ENCODE data around the gene MAP4K2. TPM values are rescaled to one million over a fixed set of nuclear protein-coding genes. Genes with fewer than 3 reads are reported as not detected.

The MAP4K2 gene
- total RNA-seq, 4 donors from 2014 or later: 8.5 to 33.3 (median 17.7) TPM

DNA sequence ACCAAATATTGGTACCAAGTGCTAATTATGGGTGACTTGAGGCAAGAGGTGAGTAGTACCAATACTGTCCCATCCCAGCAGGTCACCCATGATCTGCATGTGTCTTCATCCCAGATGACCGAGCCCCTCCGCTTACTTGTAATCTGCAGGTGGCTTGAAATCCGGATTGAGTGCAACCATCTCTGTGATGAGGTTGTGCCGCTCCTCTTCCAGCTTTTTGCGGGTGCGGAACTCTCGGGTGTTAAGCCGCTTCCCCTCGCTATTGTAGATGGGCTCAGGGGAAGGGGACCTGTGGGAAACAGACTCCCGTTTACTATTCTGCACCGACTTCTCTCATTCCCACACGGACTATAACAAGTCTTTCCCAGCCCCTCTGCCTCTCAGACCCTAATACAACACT, 32.9 kb downstream of the MAP4K2 start:
- DNase-seq (ENCODE audit: low spot score): no peak
- TF ChIP-seq, protein P1, sequence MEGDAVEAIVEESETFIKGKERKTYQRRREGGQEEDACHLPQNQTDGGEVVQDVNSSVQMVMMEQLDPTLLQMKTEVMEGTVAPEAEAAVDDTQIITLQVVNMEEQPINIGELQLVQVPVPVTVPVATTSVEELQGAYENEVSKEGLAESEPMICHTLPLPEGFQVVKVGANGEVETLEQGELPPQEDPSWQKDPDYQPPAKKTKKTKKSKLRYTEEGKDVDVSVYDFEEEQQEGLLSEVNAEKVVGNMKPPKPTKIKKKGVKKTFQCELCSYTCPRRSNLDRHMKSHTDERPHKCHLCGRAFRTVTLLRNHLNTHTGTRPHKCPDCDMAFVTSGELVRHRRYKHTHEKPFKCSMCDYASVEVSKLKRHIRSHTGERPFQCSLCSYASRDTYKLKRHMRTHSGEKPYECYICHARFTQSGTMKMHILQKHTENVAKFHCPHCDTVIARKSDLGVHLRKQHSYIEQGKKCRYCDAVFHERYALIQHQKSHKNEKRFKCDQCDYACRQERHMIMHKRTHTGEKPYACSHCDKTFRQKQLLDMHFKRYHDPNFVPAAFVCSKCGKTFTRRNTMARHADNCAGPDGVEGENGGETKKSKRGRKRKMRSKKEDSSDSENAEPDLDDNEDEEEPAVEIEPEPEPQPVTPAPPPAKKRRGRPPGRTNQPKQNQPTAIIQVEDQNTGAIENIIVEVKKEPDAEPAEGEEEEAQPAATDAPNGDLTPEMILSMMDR (IDR thresholded peaks at IDR 0.05): no peak
- ATAC-seq (ENCODE audit: low FRiP score): no peak

DNA sequence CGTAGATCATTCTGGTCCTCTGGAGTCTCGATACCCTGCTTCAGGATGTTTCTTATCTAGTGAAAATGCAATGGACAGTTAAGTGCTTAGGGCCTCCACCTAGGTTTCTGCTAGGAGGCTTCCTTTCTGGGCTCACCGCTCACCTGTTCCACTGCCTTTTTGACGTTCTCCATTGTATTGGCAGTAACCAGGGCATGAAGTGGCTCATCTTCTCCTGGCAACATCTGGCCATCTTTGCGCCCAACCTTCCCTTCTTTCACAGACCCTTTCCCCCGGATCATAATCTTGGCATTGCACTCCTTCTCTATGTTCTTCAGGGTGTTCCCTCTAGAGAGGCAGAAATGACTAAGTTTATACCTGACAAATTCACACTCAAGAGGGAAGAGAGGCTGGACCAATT, 33.7 kb downstream of the MAP4K2 start:
- ATAC-seq (ENCODE audit: low FRiP score) (no peak), DNase-seq (ENCODE audit: low spot score) (no peak)
- TF ChIP-seq, protein P1 (IDR thresholded peaks at IDR 0.05): no peak

DNA sequence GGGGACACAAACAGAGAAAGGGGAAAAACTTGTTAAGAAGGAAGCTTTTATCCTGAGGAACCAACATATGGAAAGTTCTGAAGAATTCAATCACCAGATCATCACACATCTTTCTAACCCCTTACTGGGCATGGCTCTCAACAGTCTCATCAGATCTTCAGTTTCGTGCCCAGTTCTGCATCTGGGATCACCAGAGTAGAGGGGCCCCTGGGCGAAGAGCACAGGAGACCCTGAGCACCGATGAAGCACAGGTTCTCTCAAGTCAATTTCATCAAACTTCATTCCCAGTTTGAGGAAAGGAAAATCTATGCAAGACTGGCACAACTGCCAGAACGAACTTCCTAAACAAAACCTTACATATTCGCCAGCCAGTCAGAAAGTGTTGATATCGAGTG, 34.7 kb downstream of the MAP4K2 start:
- ATAC-seq (ENCODE audit: low FRiP score) (no peak), DNase-seq (ENCODE audit: low spot score) (no peak)
- TF ChIP-seq, protein P1 (IDR thresholded peaks at IDR 0.05): no peak

DNA sequence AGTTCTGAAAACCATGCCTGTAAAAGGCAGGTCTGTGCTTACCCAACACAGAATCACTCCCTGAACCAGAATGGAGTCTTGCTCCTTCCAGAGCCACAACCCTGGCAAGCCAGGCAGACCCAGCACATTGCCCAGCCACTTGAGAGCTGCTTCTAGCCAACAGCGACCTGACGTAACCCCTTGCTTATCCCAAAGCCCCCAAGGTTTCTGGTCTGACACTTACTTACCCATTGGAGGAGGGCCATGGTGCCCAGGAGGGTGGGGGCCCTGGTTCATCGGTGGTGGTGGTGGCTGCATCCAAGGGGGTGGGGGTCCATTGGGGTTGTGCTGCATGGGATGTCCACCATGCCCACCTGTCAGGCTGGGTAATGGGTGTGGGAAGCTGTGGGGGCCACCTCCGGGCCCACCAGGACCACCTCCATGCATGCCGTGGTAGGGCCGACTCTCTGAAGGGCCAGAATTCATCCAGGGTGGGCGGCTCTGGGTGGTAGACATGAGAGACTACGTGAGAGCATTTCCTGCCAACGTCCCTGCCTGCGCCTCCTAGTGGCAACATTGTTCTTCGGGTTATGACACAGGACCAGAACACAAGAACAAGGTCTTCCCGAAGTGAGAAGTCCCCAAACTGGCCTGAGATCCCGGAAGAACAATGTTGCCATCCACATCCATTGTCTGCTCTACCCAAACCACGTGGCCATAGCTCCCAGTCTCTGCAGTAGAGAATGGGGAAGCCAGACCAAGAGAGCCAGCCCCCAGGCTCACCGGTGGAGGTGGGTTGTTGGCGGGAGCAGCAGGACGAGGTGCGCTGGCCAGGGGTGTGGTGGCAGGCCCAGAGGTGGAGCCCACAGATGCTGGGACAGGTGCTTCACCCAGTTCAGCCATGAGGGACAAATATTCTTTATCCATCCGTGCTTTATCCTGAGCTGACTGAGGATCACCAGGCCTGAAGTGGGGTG, 35.4 kb downstream of the MAP4K2 start:
- TF ChIP-seq, protein P1 (IDR thresholded peaks at IDR 0.05): peak in 2 of 3 donors; percentile 43 to 81
- peak; percentile 91 for DNase-seq (ENCODE audit: low spot score)
- ATAC-seq (ENCODE audit: low FRiP score): no peak

GRCh38 chr11:64766881-64767280, 36.1 kb downstream of the MAP4K2 start:
- no peak for DNase-seq (ENCODE audit: low spot score)
- TF ChIP-seq, protein P1 (IDR thresholded peaks at IDR 0.05): no peak
- no peak for ATAC-seq (ENCODE audit: low FRiP score)

GRCh38 chr11:64765851-64766665, 37.0 kb downstream of the MAP4K2 start:
- no peak for ATAC-seq (ENCODE audit: low FRiP score)
- TF ChIP-seq, protein P1 (IDR thresholded peaks at IDR 0.05): no peak
- DNase-seq (ENCODE audit: low spot score): no peak

Measured in omental fat pad (tissue), 4 donors.